Keratinocyte (primary cell): ENCODE results near the gene SPEF1. TPM values are rescaled to one million over a fixed set of nuclear protein-coding genes. Genes with fewer than 3 reads are reported as not detected.
"Not testable (repeated sequence)": the region's sequence is repeated elsewhere in the genome, so short reads cannot be mapped to it uniquely, and the experiment has no call there.

Source experiments
- DNase-seq: peaks from one replicate; pipeline ENCODE4 v3.0.0-alpha.2; 2011; ENCODE audit warnings: low read depth, missing footprints, low spot score
- FAIRE-seq: peaks from 2 replicates; lab custom pipeline; 2011; peaks lifted over from hg19 to GRCh38; lab: Jason Lieb, UNC
- H2AFZ ChIP-seq: 2 replicates; pipeline ENCODE4 v1.6.0; 2012; ENCODE audit warnings: low read length, control low read depth, inconsistent platforms; ENCODE audit not compliant: control insufficient read depth
- H3K27ac ChIP-seq: 2 replicates; pipeline ENCODE4 v1.5.1; 2011; ENCODE audit warnings: low read length; ENCODE audit not compliant: control insufficient read depth, insufficient read depth
- H3K27me3 ChIP-seq: 3 replicates; pipeline ENCODE4 v1.6.0; 2011; ENCODE audit warnings: low read length; ENCODE audit not compliant: control insufficient read depth, insufficient read depth; ENCODE audit errors: extremely low read depth
- H3K36me3 ChIP-seq, 2 experiments: 2 replicates in 1 of 2; 3 replicates in 1 of 2; pipeline ENCODE4 v1.5.1; 2011; ENCODE audit warnings: low read length in 2 of 2, mild to moderate bottlenecking in 1 of 2; ENCODE audit not compliant: control insufficient read depth in 2 of 2, insufficient read depth in 2 of 2; ENCODE audit errors: extremely low read depth in 1 of 2
- H3K4me1 ChIP-seq: 3 replicates; pipeline ENCODE4 v1.5.1; 2011; ENCODE audit warnings: low read length; ENCODE audit not compliant: control insufficient read depth, insufficient read depth; ENCODE audit errors: extremely low read depth
- H3K4me2 ChIP-seq: 3 replicates; pipeline ENCODE4 v1.6.0; 2011; ENCODE audit warnings: low read depth, low read length; ENCODE audit not compliant: control insufficient read depth, insufficient read depth; ENCODE audit errors: extremely low read depth
- H3K4me3 ChIP-seq, 3 experiments: fragments of 200-600 bp in 1 of 3; sonication (generic) in 1 of 3; 2 replicates in 2 of 3; 3 replicates in 1 of 3; pipeline ENCODE4 v1.5.1; 2011 to 2016; ENCODE audit warnings: low read length in 3 of 3, mild to moderate bottlenecking in 3 of 3, control low read depth in 2 of 3, inconsistent platforms in 1 of 3, low read depth in 1 of 3, mixed read lengths in 1 of 3, mixed run types in 1 of 3, moderate library complexity in 1 of 3; ENCODE audit not compliant: control insufficient read depth in 2 of 3, insufficient read depth in 2 of 3; ENCODE audit errors: extremely low read depth in 1 of 3
- H3K79me2 ChIP-seq: 2 replicates; pipeline ENCODE4 v1.6.0; 2012; ENCODE audit warnings: low read length; ENCODE audit not compliant: control insufficient read depth, insufficient read depth
- H3K9ac ChIP-seq: 3 replicates; pipeline ENCODE4 v1.6.0; 2011; ENCODE audit warnings: low read length; ENCODE audit not compliant: control insufficient read depth, insufficient read depth; ENCODE audit errors: extremely low read depth
- H3K9me1 ChIP-seq: 3 replicates; pipeline ENCODE4 v1.6.0; 2011; ENCODE audit warnings: low read length; ENCODE audit not compliant: control insufficient read depth, insufficient read depth; ENCODE audit errors: extremely low read depth
- H3K9me3 ChIP-seq: 2 replicates; pipeline ENCODE4 v1.5.1; 2012; ENCODE audit warnings: low read depth, low read length; ENCODE audit not compliant: control insufficient read depth
- H4K20me1 ChIP-seq: 3 replicates; pipeline ENCODE4 v1.6.0; 2011; ENCODE audit warnings: low read length; ENCODE audit not compliant: control insufficient read depth, insufficient read depth; ENCODE audit errors: extremely low read depth
- EZH2 ChIP-seq: IDR thresholded peaks from one replicate; pipeline ENCODE4 v1.6.1; 2012; ENCODE audit warnings: inconsistent platforms, mild to moderate bottlenecking, low read length, moderate library complexity
- dilution Hi-C: fragments of 300-500 bp; cut with MboI; formaldehyde crosslinking; loops from one replicate; pipeline ENCODE4 v1.7.0; 2020; ENCODE audit warnings: low sequenced_read_pairs; ENCODE audit not compliant: extremely low pct_ligation_motif_present
- polyA plus RNA-seq, 5 experiments: library from polyadenylated mRNA; depleted of rRNA in 3 of 5; stranded (reverse) in 3 of 5; stranded (forward) in 1 of 5; unstranded in 1 of 5; fragments of >200 nt; gene quantifications; 1 replicate in 1 of 5; 2 replicates in 3 of 5; 3 replicates in 1 of 5; pipeline versions ENCODE4 v1.2.1 to v1.2.3, GENCODE V29; 2011 to 2012; ENCODE audit warnings: missing spikeins in 2 of 5, low read depth in 1 of 5, low replicate concordance in 1 of 5
- TF ChIP-seq, protein P1 (sequence below), 3 experiments: IDR thresholded peaks in 1 of 3; conservative IDR thresholded peaks in 1 of 3; optimal IDR thresholded peaks in 1 of 3; 2 replicates in 2 of 3; 3 replicates in 1 of 3; pipeline versions ENCODE3 to v1.5.1; 2011; ENCODE audit warnings: low read length in 3 of 3, mild to moderate bottlenecking in 3 of 3, moderate library complexity in 2 of 3, control low read depth in 1 of 3, inconsistent platforms in 1 of 3; ENCODE audit not compliant: insufficient read depth in 2 of 3; ENCODE audit errors: extremely low read depth in 1 of 3

SPEF1 gene
- polyA plus RNA-seq, 1 donor (not counting 4 experiments of a cell fraction or from before 2014, with no cell fraction given) = 0.07 TPM

DNA sequence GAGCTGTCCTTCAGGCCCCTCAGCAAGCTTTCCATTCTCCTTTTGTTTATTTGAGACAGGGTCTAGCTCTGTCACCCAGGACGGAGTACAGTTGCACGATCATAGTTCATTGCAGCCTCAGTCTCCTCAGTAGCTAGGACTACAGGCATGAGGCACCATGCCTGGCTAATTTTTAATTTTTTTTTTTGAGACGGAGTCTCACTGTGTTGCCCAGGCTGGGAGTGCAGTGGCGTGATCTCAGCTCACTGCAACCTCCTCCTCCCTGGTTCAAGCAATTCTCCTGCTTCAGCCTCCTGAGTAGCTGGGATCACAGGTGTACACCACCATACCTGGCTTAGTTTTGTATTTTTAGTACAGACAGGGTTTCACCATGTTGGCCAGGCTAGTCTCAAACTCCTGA, 8.0 kb upstream of the SPEF1 start:
- FAIRE-seq, H3K9ac ChIP-seq, H3K9me1 ChIP-seq, dilution Hi-C loops, H3K4me2 ChIP-seq, H2AFZ ChIP-seq, H3K36me3 ChIP-seq, DNase-seq, H3K9me3 ChIP-seq, H3K4me3 ChIP-seq, H3K27me3 ChIP-seq, H3K27ac ChIP-seq: not testable (repeated sequence)
- H3K79me2 ChIP-seq = peaks cover 20% of the 10 kb centered on the region
- peaks cover 13% of the 10 kb centered on the region for H4K20me1 ChIP-seq
- peaks cover 14% of the 10 kb centered on the region for H3K4me1 ChIP-seq

DNA sequence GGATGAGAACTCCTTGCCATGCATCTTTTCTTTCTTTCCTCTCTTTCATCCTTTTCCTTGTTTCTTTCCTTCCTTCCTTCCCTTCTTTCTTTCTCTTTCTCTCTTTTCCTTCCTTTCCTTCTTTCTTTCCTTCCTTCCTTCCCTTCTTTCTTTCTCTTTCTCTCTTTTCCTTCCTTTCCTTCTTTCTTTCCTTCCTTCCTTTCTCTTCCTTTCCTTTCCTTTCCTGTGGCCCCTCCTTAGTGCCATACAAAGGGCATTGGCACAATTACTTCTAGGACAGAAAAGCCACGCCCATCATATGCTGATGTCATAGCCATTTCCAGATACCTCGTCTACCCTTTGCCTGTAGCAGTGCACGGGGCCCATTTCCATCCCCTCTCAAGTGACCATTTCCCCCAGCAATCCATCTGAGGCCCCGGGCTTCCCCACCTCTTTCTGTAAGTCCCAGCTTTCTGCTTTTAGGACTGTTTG, 7.5 kb upstream of the SPEF1 start:
- no peak overlapping the region for H3K27ac ChIP-seq
- peaks cover 0 to 9% of the 10 kb centered on the region in 2 experiments for H3K36me3 ChIP-seq
- H3K4me3 ChIP-seq = no peak overlapping the region
- peaks cover 4% of the 10 kb centered on the region for H3K9me1 ChIP-seq
- H3K4me2 ChIP-seq = no peak overlapping the region
- no peaks in the 10 kb centered on the region for H3K9me3 ChIP-seq
- no peaks in the 10 kb centered on the region for H3K27me3 ChIP-seq
- dilution Hi-C loops = no loop called here
- TF ChIP-seq EZH2 = no peak
- TF ChIP-seq, protein P1, sequence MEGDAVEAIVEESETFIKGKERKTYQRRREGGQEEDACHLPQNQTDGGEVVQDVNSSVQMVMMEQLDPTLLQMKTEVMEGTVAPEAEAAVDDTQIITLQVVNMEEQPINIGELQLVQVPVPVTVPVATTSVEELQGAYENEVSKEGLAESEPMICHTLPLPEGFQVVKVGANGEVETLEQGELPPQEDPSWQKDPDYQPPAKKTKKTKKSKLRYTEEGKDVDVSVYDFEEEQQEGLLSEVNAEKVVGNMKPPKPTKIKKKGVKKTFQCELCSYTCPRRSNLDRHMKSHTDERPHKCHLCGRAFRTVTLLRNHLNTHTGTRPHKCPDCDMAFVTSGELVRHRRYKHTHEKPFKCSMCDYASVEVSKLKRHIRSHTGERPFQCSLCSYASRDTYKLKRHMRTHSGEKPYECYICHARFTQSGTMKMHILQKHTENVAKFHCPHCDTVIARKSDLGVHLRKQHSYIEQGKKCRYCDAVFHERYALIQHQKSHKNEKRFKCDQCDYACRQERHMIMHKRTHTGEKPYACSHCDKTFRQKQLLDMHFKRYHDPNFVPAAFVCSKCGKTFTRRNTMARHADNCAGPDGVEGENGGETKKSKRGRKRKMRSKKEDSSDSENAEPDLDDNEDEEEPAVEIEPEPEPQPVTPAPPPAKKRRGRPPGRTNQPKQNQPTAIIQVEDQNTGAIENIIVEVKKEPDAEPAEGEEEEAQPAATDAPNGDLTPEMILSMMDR (optimal IDR thresholded peaks at IDR 0.05 in 1 of 3, IDR thresholded peaks at IDR 0.05 in 1 of 3, conservative IDR thresholded peaks at IDR 0.05 in 1 of 3; ENCODE audit: extremely low read depth in 1 of 3, insufficient read depth in 2 of 3, low read length in 3 of 3) = no peak
- no peak overlapping the region for H3K9ac ChIP-seq
- H3K4me1 ChIP-seq = peaks cover 16% of the 10 kb centered on the region
- FAIRE-seq = no peak
- DNase-seq = no peak
- H3K79me2 ChIP-seq = peaks cover 25% of the 10 kb centered on the region
- peaks cover 16% of the 10 kb centered on the region for H4K20me1 ChIP-seq
- no peak overlapping the region for H2AFZ ChIP-seq
